NCI-H2029 treated with DMSO at 0.1 percent for 48 hours (cell line): ENCODE results near the gene SUN1.
A peak's percentile ranks its signal among the peaks of the same experiment; 100 is the strongest.
"Not testable (repeated sequence)": the region's sequence is repeated elsewhere in the genome, so short reads cannot be mapped to it uniquely, and the experiment has no call there.

Source experiments
- DNase-seq: peaks from one replicate; lab custom pipeline; 2025; lab: John Stamatoyannopoulos, UW

Gene SUN1, protein sequence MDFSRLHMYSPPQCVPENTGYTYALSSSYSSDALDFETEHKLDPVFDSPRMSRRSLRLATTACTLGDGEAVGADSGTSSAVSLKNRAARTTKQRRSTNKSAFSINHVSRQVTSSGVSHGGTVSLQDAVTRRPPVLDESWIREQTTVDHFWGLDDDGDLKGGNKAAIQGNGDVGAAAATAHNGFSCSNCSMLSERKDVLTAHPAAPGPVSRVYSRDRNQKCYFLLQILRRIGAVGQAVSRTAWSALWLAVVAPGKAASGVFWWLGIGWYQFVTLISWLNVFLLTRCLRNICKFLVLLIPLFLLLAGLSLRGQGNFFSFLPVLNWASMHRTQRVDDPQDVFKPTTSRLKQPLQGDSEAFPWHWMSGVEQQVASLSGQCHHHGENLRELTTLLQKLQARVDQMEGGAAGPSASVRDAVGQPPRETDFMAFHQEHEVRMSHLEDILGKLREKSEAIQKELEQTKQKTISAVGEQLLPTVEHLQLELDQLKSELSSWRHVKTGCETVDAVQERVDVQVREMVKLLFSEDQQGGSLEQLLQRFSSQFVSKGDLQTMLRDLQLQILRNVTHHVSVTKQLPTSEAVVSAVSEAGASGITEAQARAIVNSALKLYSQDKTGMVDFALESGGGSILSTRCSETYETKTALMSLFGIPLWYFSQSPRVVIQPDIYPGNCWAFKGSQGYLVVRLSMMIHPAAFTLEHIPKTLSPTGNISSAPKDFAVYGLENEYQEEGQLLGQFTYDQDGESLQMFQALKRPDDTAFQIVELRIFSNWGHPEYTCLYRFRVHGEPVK

DNA sequence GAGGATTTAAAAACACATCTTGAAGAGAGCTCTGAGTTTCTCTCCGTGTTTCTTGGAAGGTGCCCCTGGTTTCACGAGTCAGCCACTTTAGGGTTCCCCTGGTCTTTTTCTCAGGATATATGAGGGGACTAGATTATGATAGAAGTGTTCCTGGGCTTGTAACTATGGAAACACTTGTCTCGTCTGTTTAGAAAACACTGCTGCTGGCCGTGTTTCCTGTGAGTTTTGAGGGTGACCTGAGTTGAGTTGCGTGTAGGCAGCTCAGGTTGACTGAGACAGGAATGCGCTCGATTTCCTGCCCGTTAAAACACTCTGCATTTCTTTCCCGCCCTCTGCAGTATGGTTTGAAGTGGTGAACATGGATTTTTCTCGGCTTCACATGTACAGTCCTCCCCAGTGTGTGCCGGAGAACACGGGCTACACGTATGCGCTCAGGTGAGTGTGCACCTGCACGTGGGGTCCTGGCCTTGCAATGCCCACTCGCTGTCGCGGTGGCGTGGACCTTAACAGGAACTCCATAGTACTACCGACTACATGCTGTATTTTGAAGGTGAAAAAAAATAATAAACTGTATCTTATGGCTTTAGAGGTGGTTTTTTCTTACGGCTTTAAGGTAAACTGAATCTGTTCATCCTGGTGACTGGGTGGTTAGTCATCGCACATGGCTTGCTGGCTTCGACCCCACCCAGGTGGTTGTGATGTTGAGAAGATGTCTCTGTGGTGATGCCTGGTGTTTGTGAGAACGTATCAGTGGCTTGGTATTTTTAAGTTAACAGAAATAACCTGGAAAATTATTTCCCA lies at the start of gene SUN1:
TSS of gene SUN1 (plus strand) at position 310 of the 801 bp plus-strand sequence. CDS start at position 359, 49 bp downstream.
- no peak for DNase-seq

DNA sequence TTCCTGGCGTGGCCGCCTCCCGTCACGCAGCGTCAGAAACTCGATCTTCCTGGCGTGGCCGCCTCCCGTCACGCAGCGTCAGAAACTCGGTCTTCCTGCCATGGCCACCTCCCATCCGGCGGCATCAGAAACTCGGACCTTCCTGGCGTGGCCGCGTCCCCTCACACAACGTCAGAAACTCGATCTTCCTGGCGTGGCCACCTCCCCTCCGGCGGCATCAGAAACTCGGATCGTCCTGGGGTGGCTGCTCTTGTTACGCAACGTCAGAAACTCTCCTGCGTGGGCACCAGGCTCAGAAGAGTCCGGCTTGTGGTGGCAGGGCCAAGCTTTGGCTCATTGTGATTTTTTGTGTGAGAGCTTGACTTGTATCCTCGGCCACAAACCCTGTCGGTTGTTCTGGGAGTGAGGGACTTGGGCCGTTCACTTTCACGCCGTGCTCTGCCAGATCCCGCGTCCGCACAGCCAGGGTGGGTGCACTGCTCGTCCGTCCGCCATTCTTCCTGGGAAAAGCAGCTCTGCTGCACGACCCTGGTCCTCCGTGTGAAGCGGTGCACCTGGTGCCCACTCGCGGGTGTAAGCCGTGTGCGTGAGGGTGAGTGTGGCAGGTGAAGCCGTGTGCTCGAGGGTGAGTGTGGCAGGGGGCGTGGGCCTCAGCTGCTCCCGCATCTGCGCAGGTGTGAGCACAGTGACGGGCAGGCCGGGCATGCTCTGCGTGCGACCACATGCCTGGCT lies 49.4 kb upstream of the SUN1 start:
- DNase-seq: no peak

DNA sequence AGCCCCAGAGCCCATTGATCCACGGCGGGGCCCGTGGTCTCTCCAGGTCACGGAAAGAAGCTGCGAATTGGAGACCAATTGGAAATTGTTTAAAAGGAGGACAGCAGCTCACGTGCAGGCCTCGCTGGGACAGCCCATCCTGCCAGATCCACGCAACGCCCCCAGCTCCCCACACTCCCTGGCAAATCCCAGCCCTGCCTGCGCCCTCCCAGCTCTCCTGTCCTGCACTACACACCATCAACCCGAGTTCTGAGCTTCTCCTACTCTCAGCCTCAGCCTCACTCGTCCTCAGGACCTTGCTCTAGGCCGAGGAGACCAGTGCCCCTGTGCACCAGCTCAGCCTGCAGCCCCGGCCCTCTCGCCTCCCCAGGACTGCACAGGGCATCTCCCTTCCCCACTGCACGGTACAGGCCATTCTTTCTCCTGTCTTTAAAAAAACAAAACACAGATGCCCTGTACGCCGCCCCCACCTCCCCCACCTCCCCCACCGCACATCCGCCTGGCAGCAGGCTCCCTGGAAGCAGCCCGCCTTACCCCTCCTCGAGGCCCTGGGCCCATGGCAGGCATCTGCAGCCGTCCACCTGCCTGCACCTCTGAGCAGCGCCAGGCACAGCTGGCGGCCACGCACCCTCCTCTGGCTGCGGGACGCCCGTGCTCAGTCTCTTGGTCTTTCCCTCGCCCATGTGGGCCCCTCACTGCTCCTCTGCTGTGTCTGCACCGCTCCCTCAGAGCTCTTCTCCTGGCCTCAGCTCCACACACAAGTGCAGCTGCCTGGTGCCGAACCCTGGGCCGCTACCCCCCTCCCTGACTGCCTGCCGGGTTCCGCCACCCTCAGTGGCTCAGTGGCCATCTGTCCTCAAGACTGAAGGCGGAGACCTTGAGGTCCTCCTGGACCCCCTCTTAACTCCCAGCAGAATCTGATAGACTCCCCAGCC lies 48.5 kb upstream of the SUN1 start:
- no peak for DNase-seq

DNA sequence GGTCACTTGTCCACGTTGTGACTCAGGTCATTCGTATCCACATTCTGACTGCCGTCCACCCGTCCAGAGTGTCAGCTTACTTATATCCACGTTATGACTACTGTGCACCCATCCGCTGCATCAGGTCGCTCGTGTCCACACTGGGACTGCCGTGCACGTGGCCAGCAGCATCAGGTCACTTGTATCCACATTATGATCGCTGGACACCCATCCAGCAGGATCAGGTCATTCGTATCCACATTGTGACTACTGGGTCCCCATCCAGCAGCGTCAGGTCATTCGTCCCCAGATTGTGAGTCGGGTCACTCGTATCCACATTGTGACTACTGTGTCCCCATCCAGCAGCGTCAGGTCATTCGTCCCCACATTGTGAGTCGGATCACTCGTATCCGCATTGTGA lies 47.3 kb upstream of the SUN1 start:
- no peak for DNase-seq

DNA sequence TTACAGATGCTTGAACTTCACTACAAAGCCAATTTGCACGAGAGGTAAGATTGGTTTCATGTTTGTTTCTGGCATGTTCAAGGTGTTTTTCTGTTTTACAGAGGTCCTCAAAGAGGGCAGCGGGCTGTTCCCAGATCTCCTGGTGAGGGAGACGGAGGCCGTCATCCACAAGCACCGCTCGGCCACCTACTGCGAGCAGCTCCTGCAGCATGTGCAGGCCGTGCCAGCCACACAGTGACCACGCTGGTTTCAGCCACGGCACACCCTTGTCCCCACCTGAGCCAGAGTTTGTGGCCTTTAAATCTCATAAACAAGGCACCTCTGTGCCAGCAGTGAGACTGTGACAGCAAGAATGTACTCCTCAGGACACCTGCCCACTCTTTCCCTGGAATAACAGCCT lies 46.9 kb upstream of the SUN1 start:
- DNase-seq: no peak

DNA sequence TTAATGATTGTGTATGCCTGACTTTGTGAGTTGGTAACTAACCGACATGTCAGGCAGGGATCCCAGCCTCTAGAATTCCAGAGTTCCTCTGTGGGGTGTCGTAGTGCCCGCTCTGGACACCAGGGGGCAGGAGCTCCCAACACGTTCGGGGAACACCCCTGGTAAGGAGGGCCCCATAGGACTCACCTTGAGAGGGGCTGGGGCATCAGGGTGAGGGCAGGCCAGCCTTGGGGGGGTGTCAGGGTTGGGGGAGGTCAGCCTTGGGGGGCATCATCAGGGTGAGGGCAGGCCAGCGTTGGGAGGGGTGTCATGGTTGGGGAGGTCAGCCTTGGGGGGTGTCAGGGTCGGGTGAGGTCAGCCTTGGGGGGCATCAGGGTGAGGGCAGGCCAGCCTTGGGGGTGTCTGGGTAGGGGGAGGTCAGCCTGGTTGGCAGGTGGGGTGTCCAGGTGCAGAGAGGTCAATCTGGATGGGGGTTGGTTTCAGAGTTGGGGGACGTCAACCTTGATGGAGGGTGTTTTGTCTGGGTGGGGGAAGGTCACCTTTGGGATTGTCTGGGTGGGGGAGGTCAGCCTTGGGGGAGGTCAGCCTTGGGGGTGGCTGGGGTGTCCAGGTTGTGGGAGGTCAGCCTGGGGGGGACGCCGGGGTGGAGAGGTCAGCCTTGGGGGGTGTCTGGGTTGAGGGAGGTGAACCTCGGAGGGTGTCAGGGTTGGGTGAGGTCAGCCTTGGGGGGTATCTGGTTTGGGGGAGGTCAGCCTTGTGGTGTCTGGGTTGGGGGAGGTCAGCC lies 45.6 kb upstream of the SUN1 start:
- DNase-seq: peak; percentile 24

DNA sequence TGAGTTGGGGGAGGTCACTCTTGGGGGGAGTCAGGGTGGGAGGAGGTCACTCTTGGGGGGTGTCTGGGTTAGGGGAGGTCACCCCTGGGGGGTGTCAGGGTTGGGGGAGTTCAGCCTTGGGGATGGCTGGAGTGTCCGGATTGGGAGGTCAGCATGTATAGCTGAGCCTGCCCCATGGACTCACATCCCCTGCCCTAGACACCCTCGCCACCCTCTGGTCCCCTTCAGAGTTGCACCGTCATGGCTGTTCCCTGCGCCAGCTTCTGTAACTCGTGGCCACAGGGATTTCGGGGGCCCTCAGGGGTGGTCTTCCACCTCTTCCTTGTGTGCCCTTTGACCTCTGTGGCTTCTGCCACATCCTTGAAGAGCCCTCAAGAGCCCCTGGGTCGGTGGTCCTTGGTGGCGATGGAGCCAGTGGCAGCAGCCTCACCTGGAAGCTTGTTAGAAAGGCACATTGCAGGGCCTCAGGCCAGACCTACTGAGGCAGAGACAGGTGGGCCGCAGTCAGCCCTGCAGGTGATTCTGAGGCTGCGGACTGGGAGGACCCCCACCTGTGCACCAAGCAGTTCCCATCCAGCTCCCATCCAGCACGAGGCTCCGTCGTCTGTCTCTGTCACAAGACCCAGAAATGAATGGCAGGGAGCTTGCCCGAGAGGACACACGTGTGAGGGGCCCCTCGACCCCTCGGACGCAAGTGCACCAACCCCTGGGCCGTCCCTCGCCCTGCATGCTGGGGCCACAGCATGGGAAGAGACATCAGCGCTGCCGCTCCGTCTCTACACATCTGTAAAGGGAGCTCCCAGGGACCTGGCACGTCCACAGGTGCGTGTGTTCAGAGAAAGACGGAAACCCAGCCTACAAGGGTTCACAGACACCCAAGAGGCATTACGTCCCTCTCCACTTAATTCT lies 44.7 kb upstream of the SUN1 start:
- no peak for DNase-seq

DNA sequence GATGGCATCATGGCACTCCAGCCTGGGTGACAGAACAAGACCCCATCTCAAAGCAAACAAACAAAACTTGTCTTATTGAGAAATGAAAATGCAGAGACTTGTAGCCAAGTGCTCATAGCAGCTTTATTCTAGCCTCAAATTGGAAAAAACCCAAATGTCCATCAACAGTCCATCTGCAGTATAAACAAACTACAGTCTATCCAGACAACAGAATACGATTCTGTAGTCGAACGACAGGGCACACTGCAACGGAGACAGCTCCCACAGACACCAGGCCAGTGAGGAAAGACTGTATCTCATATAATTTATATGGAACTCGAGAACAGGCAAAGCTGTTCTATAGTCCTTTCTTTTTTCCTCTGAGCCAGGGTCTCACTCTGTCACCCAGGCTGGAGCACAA lies 40.8 kb upstream of the SUN1 start:
- no peak for DNase-seq

DNA sequence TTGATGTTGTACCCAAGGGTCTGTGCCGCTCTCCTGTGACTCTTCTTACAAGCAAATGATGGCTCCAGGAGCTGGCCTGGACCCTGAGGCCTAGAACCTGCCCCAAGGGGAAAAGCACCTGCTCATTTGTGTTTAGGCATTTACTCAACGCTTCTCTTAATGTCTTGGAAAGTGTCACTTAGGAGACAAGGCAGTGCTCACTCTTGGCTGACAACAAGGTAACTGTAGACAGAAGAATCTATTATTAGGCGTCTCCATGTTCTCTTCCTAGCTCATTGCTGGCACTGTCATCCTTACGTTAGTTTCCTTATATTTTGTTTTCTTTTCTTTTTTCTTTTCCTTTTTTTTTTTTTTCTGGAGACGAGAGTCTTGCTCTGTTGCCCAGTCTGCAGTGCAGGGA lies 38.1 kb upstream of the SUN1 start:
- no peak for DNase-seq

DNA sequence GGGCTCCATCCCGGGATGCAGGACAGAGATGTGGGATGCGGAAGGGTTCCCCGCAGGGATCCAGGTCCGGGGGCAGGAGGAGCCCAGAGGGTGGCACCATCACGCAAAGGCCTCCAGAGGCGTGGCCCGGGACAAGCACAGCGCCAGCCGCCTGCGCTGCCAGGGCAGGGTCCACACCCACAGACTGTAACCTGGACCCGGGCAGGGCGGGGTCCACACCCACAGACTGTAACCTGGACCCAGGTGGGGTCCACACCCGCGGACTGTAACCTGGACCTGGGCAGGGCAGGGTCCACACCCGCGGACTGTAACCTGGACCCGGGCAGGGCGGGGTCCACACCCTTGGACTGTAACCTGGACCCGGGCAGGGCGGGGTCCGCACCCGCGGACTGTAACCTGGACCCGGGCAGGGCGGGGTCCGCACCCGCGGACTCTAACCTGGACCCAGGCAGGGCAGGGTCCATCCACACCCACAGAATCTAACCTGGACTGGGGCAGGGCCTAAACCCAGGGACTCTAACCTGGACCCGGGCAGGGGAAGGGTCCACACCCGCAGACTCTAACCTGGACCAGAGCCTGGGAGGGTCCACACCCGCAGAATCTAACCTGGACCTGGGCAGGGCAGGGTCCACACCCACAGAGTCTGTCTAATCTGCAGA lies 37.5 kb upstream of the SUN1 start:
- DNase-seq: no peak

DNA sequence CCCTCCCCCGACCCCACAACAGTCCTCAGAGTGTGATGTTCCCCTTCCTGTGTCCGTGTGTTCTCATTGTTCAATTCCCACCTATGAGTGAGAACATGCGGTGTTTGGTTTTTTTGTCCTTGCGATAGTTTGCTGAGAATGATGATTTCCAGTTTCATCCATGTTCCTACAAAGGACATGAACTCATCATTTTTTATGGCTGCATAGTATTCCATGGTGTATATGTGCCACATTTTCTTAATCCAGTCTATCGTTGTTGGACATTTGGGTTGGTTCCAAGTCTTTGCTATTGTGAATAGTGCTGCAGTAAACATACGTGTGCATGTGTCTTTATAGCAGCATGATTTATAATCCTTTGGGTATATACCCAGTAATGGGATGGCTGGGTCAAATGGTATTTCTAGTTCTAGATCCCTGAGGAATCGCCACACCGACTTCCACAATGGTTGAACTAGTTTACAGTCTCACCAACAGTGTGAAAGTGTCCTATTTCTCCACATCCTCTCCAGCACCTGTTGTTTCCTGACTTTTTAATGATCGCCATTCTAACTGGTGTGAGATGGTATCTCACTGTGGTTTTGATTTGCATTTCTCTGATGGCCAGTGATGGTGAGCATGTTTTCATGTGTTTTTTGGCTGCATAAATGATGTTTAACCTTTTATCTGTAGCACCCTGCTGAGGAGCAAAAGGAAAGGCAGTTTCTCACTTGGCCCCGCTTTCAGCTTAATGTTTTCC lies 35.7 kb upstream of the SUN1 start:
- DNase-seq: not testable (repeated sequence)

DNA sequence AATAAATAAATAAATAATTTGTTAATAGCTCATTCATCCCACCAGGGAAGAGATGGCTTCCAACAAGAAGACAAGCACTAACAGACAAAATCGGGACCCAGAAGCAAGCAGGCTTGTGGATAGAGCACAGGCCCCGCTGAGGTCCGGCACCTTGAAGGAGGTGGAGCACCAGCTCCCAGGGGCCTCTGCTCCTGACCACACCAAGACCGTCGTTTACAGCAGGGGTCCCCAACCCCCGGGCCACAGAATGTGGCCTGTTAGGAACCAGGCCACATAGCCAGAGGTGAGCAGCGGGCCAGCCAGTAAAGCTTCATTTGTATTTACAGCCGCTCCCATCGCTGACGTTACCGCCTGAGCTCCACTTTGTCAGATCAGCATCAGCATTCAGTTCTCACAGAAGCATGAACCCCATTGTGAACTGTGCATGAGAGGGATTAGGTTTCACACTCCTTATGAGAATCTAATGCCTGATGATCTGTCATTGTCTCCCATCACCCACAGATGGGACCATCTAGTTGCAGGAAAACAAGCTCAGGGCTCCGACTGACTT lies 33.3 kb upstream of the SUN1 start:
- no peak for DNase-seq

DNA sequence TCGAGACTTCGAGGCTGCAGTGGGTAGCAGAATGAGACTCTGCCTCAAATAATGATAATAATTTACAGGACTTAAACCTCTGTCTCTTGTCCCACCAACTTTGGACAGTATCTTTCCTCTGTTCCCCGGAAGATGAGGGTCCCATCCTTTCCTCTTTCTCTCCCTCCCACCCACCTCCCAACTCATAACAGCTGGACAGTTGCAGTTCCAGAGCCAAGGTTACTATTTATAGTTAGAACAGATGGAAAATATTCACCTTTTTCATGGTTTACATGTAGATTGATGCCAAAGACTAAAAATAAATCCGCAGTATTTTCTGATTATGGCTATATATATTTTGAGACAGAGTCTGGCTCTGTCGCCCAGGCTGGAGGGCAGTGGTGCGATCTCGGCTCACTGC lies 31.6 kb upstream of the SUN1 start:
- DNase-seq: no peak

DNA sequence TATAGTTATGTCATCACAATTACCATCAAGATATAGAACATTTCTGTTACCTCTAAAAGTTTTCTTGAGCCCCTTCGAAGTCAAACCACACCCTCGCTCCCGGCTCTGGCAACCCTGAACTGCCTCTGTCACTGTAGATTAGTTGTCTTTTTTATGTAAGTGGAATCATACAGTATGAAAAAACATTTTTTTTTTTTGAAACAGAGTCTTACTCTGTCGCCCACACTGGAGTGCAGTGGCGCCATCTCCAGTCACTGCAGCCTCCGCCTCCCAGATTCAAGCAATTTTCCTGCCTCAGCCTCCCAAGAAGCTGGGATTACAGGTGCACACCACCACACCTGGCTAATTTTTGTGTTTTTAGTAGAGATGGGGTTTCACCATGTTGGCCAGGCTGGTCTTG lies 30.9 kb upstream of the SUN1 start:
- DNase-seq: not testable (repeated sequence)

DNA sequence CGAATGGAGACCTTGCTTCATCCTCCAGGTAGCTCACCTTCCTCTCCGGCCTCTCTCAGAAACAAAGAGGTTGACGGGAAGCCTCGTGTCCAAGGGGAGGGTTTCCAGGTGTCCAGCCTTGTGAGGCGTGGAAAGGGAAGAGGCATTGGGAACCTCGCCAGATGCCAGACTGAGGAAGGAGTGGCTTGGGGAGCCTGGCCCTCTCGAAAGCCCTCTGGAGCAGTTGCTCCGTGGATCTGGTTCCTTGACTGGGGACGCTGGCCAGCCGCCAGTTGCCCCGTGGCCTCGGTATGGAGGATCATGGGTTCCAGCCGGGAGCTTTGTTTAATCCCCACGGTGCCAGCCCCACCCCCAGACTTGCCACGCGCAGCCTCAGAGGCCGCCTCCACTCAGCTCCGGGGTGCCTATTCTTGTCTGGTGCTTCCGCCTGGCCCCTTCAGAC lies 30.3 kb upstream of the SUN1 start:
- DNase-seq: peak; percentile 88

DNA sequence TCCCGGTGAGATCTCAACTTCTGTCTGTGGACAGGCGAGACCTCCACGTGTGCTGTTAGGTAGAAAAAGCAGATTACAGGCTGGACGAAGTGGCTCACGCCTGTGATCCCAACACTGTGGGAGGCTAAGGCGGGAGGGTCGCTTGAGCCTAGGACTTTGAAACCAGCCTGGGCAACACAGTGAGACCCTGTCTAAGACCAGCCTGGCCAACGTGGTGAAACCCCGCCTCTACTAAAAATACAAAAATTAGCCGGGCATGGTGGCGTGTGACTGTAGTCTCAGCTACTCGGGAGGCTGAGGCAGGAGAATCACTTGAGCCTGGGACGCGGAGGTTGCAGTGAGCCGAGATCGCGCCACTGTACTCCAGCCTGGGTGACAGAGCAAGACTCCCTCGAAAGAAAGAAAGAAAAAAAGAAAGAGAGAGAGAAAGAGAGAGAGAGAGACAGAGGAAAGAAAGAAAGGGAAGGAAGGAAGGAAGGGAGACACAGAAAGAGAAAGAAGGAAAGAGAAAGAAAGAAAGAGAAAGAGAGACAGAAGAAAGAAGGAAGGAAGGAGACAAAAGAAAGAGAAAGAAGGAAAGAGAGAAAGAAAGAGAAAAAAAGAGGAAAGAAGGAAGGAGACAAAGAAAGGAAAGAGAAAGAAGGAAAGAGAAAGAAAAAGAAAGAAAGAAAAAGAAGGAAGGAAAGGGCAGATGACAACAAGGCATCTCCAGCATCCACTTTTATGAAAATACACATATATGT lies 29.6 kb upstream of the SUN1 start:
- DNase-seq: no peak
